ENCODE measurements around the gene ADAM19. TPM values are rescaled to one million over a fixed set of nuclear protein-coding genes. Genes with fewer than 3 reads are reported as not detected.

Gene ADAM19
- total RNA-seq, 2 experiments from 2014 or later = 24.2 to 103 TPM

DNA sequence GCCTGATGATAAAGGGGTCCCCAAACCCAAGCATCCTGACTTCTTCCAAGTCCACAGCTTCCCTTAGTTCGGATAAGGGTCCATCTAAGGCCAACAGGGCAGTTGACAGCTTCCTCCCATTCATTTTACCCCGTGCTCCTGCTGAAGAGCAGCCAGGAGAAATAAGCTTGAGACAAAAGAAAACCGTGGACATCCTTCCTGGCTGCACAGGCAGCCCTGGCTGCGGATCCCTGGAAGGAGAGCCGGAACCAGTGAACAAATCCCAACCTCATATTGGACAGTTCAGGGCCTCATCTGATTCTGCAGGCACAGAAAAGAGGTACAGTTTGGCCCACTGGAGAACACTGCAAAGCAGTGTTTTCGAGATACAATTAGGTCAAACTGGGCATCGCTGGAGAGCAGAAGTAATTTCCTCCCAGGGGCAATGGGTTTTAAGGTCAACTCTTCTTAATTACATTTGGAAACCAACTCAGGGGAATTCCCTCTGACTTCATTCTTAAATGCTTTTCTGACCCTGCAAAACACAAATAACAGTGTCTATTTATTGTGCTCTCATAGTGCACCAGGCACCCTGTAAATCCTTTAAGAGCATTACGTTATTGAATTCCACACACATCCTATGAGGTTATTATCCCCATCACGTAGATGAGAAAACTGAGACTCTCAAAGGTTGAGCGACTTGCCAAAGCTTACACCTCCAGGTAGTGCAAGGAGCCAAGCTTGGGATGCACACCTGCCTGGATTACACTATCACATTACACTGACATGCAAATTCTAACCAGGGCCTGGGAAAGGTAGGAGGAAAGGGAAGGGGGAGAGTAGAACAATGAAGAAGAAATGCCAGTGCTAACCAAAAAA lies 21.2 kb downstream of the ADAM19 start:
- Histone ChIP-seq H4K20me1 (ENCODE audit: insufficient read depth, low read length) (no peaks in the 10 kb centered on the region), H3K4me3 (ENCODE audit: low read depth, low read length, poor library complexity, severe bottlenecking) (no peak overlapping the region), H3K9me3 (ENCODE audit: low read length) (no peaks in the 10 kb centered on the region), H3K9me2 (ENCODE audit: insufficient read depth, low read length) (no peaks in the 10 kb centered on the region), H3K36me3 (ENCODE audit: insufficient read depth, low read length) (peaks cover 63% of the 10 kb centered on the region), H3K4me1 (ENCODE audit: insufficient read depth, low read length, poor library complexity, severe bottlenecking) (peaks cover 20% of the 10 kb centered on the region), H3K4me2 (ENCODE audit: low read length) (peak overlapping the region; percentile 15; the same call in 1 of the 2 replicates), H3K27ac (ENCODE audit: low read depth, low read length, poor library complexity, severe bottlenecking) (no peak overlapping the region), H2AFZ (ENCODE audit: low read length) (no peak overlapping the region), H3K79me2 (ENCODE audit: insufficient read depth, low read depth, low read length) (no peaks in the 10 kb centered on the region; the same call in 1 of the 2 replicates)
- no peak for DNase-seq (ENCODE audit: low spot score)
- BruUV-seq (replicated peaks) = no TSS peak
- CTCF ChIA-PET (ENCODE audit: unreplicated experiment) = no interaction called here
- POLR2A ChIA-PET = interaction anchor here (0.6 to 0.9 kb wide), 2 partner anchors 20 to 121 kb away, joined by 3 read pairs; no protein-coding TSS in a partner anchor
- intact Hi-C loops (cut with micrococcal nuclease; ENCODE audit: unreplicated experiment) = no loop called here
- no peak for TF ChIP-seq EZH2phosphoT487 (IDR thresholded peaks at IDR 0.05; ENCODE audit: borderline replicate concordance, low read depth, low read length)
- TF ChIP-seq, protein P1, sequence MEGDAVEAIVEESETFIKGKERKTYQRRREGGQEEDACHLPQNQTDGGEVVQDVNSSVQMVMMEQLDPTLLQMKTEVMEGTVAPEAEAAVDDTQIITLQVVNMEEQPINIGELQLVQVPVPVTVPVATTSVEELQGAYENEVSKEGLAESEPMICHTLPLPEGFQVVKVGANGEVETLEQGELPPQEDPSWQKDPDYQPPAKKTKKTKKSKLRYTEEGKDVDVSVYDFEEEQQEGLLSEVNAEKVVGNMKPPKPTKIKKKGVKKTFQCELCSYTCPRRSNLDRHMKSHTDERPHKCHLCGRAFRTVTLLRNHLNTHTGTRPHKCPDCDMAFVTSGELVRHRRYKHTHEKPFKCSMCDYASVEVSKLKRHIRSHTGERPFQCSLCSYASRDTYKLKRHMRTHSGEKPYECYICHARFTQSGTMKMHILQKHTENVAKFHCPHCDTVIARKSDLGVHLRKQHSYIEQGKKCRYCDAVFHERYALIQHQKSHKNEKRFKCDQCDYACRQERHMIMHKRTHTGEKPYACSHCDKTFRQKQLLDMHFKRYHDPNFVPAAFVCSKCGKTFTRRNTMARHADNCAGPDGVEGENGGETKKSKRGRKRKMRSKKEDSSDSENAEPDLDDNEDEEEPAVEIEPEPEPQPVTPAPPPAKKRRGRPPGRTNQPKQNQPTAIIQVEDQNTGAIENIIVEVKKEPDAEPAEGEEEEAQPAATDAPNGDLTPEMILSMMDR (conservative IDR thresholded peaks at IDR 0.05; ENCODE audit: low read length) = no peak

DNA sequence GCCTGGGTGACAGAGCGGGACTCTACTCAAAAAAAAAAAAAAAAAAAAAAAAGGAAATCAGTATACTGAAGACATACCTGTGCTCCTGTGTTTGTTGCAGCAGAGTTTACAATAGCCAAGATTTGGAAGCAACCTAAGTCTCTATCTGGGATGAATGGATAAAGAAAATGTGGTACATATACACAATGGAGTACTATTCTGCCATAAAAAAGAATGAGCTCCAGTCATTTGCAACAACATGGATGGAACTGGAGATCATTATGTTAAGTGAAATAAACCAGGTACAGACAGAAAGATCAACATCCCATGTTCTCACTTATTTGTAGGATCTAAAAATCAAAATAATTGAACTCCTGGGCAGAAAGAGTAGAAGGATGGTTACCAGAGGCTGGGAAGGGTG lies 22.9 kb downstream of the ADAM19 start:
- Histone ChIP-seq H3K4me1 (ENCODE audit: insufficient read depth, low read length, poor library complexity, severe bottlenecking) (peaks cover 35% of the 10 kb centered on the region), H3K36me3 (ENCODE audit: insufficient read depth, low read length) (peaks cover 46% of the 10 kb centered on the region), H4K20me1 (ENCODE audit: insufficient read depth, low read length) (no peaks in the 10 kb centered on the region), H3K9me3 (ENCODE audit: low read length) (no peaks in the 10 kb centered on the region), H2AFZ (ENCODE audit: low read length) (no peak overlapping the region), H3K4me2 (ENCODE audit: low read length) (no peak overlapping the region), H3K27ac (ENCODE audit: low read depth, low read length, poor library complexity, severe bottlenecking) (no peak overlapping the region), H3K9me2 (ENCODE audit: insufficient read depth, low read length) (no peaks in the 10 kb centered on the region), H3K79me2 (ENCODE audit: insufficient read depth, low read depth, low read length) (no peaks in the 10 kb centered on the region; the same call in 1 of the 2 replicates), H3K4me3 (ENCODE audit: low read depth, low read length, poor library complexity, severe bottlenecking) (no peak overlapping the region)
- no peak for TF ChIP-seq EZH2phosphoT487 (IDR thresholded peaks at IDR 0.05; ENCODE audit: borderline replicate concordance, low read depth, low read length)
- TF ChIP-seq, protein P1 (conservative IDR thresholded peaks at IDR 0.05; ENCODE audit: low read length) = no peak
- ChIA-PET CTCF (ENCODE audit: unreplicated experiment) (no interaction called here), POLR2A (interaction anchor here (0.9 kb wide), 1 partner anchor 18 kb away, joined by 5 read pairs; no protein-coding TSS in a partner anchor)
- intact Hi-C loops (cut with micrococcal nuclease; ENCODE audit: unreplicated experiment) = no loop called here
- DNase-seq (ENCODE audit: low spot score) = no peak
- no TSS peak for BruUV-seq (replicated peaks)

DNA sequence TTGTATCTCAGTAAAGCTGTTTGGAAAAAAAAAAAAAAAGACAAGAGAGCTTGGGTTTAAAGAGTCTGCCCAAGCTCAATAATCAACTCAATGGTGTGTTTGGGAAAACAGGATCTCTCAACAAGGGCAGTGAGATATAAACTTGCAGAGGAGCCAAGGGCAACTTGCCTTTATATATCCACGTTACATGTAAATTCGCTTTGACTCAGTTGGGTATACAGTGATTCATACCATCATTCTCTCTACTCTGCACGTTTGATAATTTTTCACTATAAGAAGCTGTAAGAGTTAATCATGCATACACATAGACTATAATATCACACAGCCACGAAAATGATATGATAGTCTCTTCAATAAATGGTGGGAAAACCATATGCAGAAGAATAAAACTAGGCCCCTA lies 24.9 kb downstream of the ADAM19 start:
- Histone ChIP-seq H2AFZ (ENCODE audit: low read length) (no peak overlapping the region), H3K27ac (ENCODE audit: low read depth, low read length, poor library complexity, severe bottlenecking) (no peak overlapping the region), H3K79me2 (ENCODE audit: insufficient read depth, low read depth, low read length) (no peaks in the 10 kb centered on the region; the same call in 1 of the 2 replicates), H3K9me3 (ENCODE audit: low read length) (no peaks in the 10 kb centered on the region), H3K4me3 (ENCODE audit: low read depth, low read length, poor library complexity, severe bottlenecking) (no peak overlapping the region), H3K4me2 (ENCODE audit: low read length) (no peak overlapping the region), H3K4me1 (ENCODE audit: insufficient read depth, low read length, poor library complexity, severe bottlenecking) (peaks cover 37% of the 10 kb centered on the region), H3K9me2 (ENCODE audit: insufficient read depth, low read length) (no peaks in the 10 kb centered on the region), H4K20me1 (ENCODE audit: insufficient read depth, low read length) (no peaks in the 10 kb centered on the region), H3K36me3 (ENCODE audit: insufficient read depth, low read length) (peaks cover 37% of the 10 kb centered on the region)
- no peak for TF ChIP-seq EZH2phosphoT487 (IDR thresholded peaks at IDR 0.05; ENCODE audit: borderline replicate concordance, low read depth, low read length)
- no peak for DNase-seq (ENCODE audit: low spot score)
- intact Hi-C loops (cut with micrococcal nuclease; ENCODE audit: unreplicated experiment) = no loop called here
- ChIA-PET POLR2A (interaction anchor here (0.6 to 3.5 kb wide), 10 partner anchors 8 to 197 kb away, joined by 3 to 28 read pairs (median 4); no protein-coding TSS in a partner anchor), CTCF (ENCODE audit: unreplicated experiment) (no interaction called here)
- BruUV-seq (replicated peaks) = no TSS peak
